HG02885 (cell line): ENCODE results near the gene IL13.

Experiments
- ATAC-seq: cut with Tn5 transposase; IDR thresholded peaks from one replicate; pipeline ENCODE4 v1.9.1; 2021; ENCODE audit warnings: mild to moderate bottlenecking; ENCODE audit not compliant: unreplicated experiment, poor library complexity

IL13 gene

GRCh38 chr5:132669455-132669820 is 11.5 kb downstream of the IL13 start:
- ATAC-seq = no peak

- ATAC-seq = no peak
Measured at GRCh38 chr5:132669966-132670882, 12.3 kb downstream of the IL13 start.

- ATAC-seq = no peak
Measured at GRCh38 chr5:132671000-132671399, 13.0 kb downstream of the IL13 start.

GRCh38 chr5:132673488-132673887 is 15.5 kb downstream of the IL13 start:
- ATAC-seq = no peak

GRCh38 chr5:132673939-132674630 is 16.1 kb downstream of the IL13 start, which contains the start of gene IL4:
Gene IL4, plus strand, starts transcription at chr5:132673989. Its CDS starts 62 bp downstream, at chr5:132674051.
- no peak for ATAC-seq

GRCh38 chr5:132674671-132675506 is 16.9 kb downstream of the IL13 start:
- ATAC-seq = peak; percentile 86

GRCh38 chr5:132675936-132676689 is 18.1 kb downstream of the IL13 start:
- no peak for ATAC-seq

GRCh38 chr5:132677191-132677590 is 19.2 kb downstream of the IL13 start:
- ATAC-seq = no peak

GRCh38 chr5:132677682-132678400 is 19.9 kb downstream of the IL13 start:
- no peak for ATAC-seq

GRCh38 chr5:132678735-132679134 is 20.8 kb downstream of the IL13 start:
- ATAC-seq = no peak

GRCh38 chr5:132679166-132679565 is 21.2 kb downstream of the IL13 start:
- ATAC-seq = no peak

- ATAC-seq = no peak
Measured at GRCh38 chr5:132679717-132680380, 21.9 kb downstream of the IL13 start.

GRCh38 chr5:132680780-132681475 is 23.0 kb downstream of the IL13 start:
- no peak for ATAC-seq

- no peak for ATAC-seq
Measured at GRCh38 chr5:132681476-132681831, 23.5 kb downstream of the IL13 start.

- no peak for ATAC-seq
Measured at GRCh38 chr5:132681983-132682382, 24.0 kb downstream of the IL13 start.

GRCh38 chr5:132684491-132684890 is 26.5 kb downstream of the IL13 start:
- ATAC-seq = no peak

GRCh38 chr5:132684922-132685720 is 27.1 kb downstream of the IL13 start:
- ATAC-seq = no peak
